Esophagus muscularis mucosa (tissue), 4 donors: ENCODE measurements around the gene TNPO1. TPM values are rescaled to one million over a fixed set of nuclear protein-coding genes. Genes with fewer than 3 reads are reported as not detected.
A peak's percentile ranks its signal among the peaks of the same experiment; 100 is the strongest.

Experiments
- DNase-seq: peaks from one replicate; pipeline ENCODE4 v3.0.0-alpha.2; 2017; ENCODE audit errors: extremely low spot score
- H3K27ac ChIP-seq, 4 donors: fragments of 200-600 bp; sonication (generic); replicated peaks in 1 of 4; 1 replicate in 3 of 4; 2 replicates in 1 of 4; pipeline ENCODE4 v1.5.1; 2016 to 2019; ENCODE audit warnings: mild to moderate bottlenecking in 1 of 4
- H3K27me3 ChIP-seq, 4 donors: fragments of 200-600 bp; sonication (generic); one replicate each; pipeline versions ENCODE4 v1.5.1 to v1.6.0; 2016 to 2019
- H3K36me3 ChIP-seq, 4 donors: fragments of 200-600 bp; sonication (generic); one replicate each; pipeline ENCODE4 v1.5.1; 2016 to 2019
- H3K4me1 ChIP-seq, 4 donors: fragments of 200-600 bp; sonication (generic); one replicate each; pipeline ENCODE4 v1.5.1; 2016 to 2019
- H3K4me3 ChIP-seq, 4 donors: fragments of 200-600 bp; sonication (generic); 1 replicate in 2 of 4; 2 replicates in 2 of 4; pipeline ENCODE4 v1.5.1; 2016 to 2019; ENCODE audit warnings: mild to moderate bottlenecking in 4 of 4, moderate library complexity in 1 of 4
- H3K9me3 ChIP-seq, 4 donors: fragments of 200-600 bp; sonication (generic); 1 replicate in 3 of 4; 2 replicates in 1 of 4; pipeline ENCODE4 v1.5.1; 2016 to 2019
- CTCF ChIP-seq, 3 experiments: fragments of 200-600 bp in 2 of 3; fragments of 450-650 bp in 1 of 3; sonication (generic) in 2 of 3; IDR thresholded peaks; one replicate each; pipeline ENCODE4 v1.5.1; 2017 to 2019; ENCODE audit warnings: antibody characterized with exemption in 3 of 3, mild to moderate bottlenecking in 2 of 3, moderate library complexity in 1 of 3
- EP300 ChIP-seq: sonication (generic); formaldehyde crosslinking; IDR thresholded peaks from one replicate; pipeline ENCODE4 v1.6.1; 2017; ENCODE audit warnings: antibody characterized with exemption
- POLR2A ChIP-seq: fragments of 450-650 bp; IDR thresholded peaks from one replicate; pipeline ENCODE4 v1.6.1; 2017; ENCODE audit warnings: antibody characterized with exemption, moderate library complexity, mild to moderate bottlenecking, low read depth
- POLR2AphosphoS5 ChIP-seq, 2 donors: sonication (generic); formaldehyde crosslinking; IDR thresholded peaks; one replicate each; pipeline ENCODE4 v1.6.1; 2017; ENCODE audit warnings: antibody characterized with exemption in 2 of 2
- WGBS: methylation state at CpG from one replicate; pipeline ENCODE4 v1.1.5; 2018; 5-methylcytosine and 5-hydroxymethylcytosine counted together
- intact Hi-C: fragments of 100-400 bp; cut with DNase I; formaldehyde crosslinking; loops from one replicate; pipeline ENCODE4 v1.15.1; 2023
- total RNA-seq, 4 donors: library from RNA; depleted of rRNA; stranded (reverse); fragments of >200 nt; gene quantifications; one replicate each; pipeline versions ENCODE4 v1.1.0 to v1.2.1, GENCODE V29; 2016

TNPO1 gene
- 10 to 100 TPM; 67.8 to 81.8 (median 71.3) TPM for total RNA-seq

- H3K36me3 ChIP-seq, result no peaks in the 10 kb centered on the region
- H3K9me3 ChIP-seq, result no peaks in the 10 kb centered on the region
- H3K4me1 ChIP-seq, result peaks cover 11 to 33% (median 30%) of the 10 kb centered on the region in 4 donors
- TF ChIP-seq CTCF (IDR thresholded peaks at IDR 0.05), result no peak
- TF ChIP-seq EP300, result no peak
- TF ChIP-seq POLR2A, result peak; percentile 84
- peak; percentile 97 to 99 for TF ChIP-seq POLR2AphosphoS5 (IDR thresholded peaks at IDR 0.05)
- H3K4me3 ChIP-seq, result peak within 1 kb of the TSS; percentile 71 to 91 (median 84)
- peak; percentile 97 for DNase-seq
- no peaks in the 10 kb centered on the region for H3K27me3 ChIP-seq
- WGBS, result 1% methylated on average over 20 of the region's 93 CpGs
- intact Hi-C loops, result loop anchor here (5.0 kb wide), 2 partner anchors 204 to 449 kb away; no protein-coding TSS in a partner anchor
- peak within 1 kb of the TSS; percentile 94 to 99 (median 98) for H3K27ac ChIP-seq
Observed at GRCh38 chr5:72816284-72817075, at the start of gene TNPO1. TNPO1 (plus strand) TSS chr5:72816661; CDS start chr5:72816738, 77 bp downstream.

- intact Hi-C loops, result no loop called here
- no peak overlapping the region for H3K4me3 ChIP-seq
- DNase-seq, result no peak
- H3K4me1 ChIP-seq, result no peaks in the 10 kb centered on the region
- no peak for TF ChIP-seq POLR2A
- TF ChIP-seq EP300, result no peak
- no peak for TF ChIP-seq CTCF (IDR thresholded peaks at IDR 0.05)
- TF ChIP-seq POLR2AphosphoS5 (IDR thresholded peaks at IDR 0.05), result no peak
- no peaks in the 10 kb centered on the region for H3K27me3 ChIP-seq
- WGBS, result 71% methylated on average over 7 of the region's 7 CpGs
- H3K27ac ChIP-seq, result no peak overlapping the region
- H3K36me3 ChIP-seq, result no peaks in the 10 kb centered on the region
- H3K9me3 ChIP-seq, result peaks cover 0 to 4% (median 0%) of the 10 kb centered on the region in 4 donors
Observed at GRCh38 chr5:72767289-72768010, 49.0 kb upstream of the TNPO1 start.

- intact Hi-C loops, result no loop called here
- no peak for DNase-seq
- Histone ChIP-seq H3K27ac (no peak overlapping the region), H3K27me3 (no peaks in the 10 kb centered on the region), H3K4me3 (no peak overlapping the region), H3K36me3 (no peaks in the 10 kb centered on the region), H3K9me3 (peaks cover 0 to 4% (median 0%) of the 10 kb centered on the region in 4 donors), H3K4me1 (no peaks in the 10 kb centered on the region)
- TF ChIP-seq EP300 (no peak), CTCF (IDR thresholded peaks at IDR 0.05) (no peak), POLR2AphosphoS5 (IDR thresholded peaks at IDR 0.05) (no peak), POLR2A (no peak)
- 93% methylated on average over 4 of the region's 4 CpGs for WGBS
Observed at GRCh38 chr5:72770266-72770665, 46.2 kb upstream of the TNPO1 start.

- Histone ChIP-seq H3K27me3 (no peaks in the 10 kb centered on the region), H3K27ac (no peak overlapping the region), H3K4me1 (no peaks in the 10 kb centered on the region), H3K4me3 (no peak overlapping the region), H3K9me3 (peaks cover 0 to 27% (median 9%) of the 10 kb centered on the region in 4 donors), H3K36me3 (no peaks in the 10 kb centered on the region)
- 85% methylated on average over 1 of the region's 1 CpG for WGBS
- no peak for TF ChIP-seq POLR2A
- TF ChIP-seq CTCF (IDR thresholded peaks at IDR 0.05), result no peak
- no peak for TF ChIP-seq POLR2AphosphoS5 (IDR thresholded peaks at IDR 0.05)
- TF ChIP-seq EP300, result no peak
- DNase-seq, result no peak
- intact Hi-C loops, result no loop called here
Observed at GRCh38 chr5:72776684-72777083, 39.8 kb upstream of the TNPO1 start.
